Measurements from ENCODE around the gene LRP6.

DNA sequence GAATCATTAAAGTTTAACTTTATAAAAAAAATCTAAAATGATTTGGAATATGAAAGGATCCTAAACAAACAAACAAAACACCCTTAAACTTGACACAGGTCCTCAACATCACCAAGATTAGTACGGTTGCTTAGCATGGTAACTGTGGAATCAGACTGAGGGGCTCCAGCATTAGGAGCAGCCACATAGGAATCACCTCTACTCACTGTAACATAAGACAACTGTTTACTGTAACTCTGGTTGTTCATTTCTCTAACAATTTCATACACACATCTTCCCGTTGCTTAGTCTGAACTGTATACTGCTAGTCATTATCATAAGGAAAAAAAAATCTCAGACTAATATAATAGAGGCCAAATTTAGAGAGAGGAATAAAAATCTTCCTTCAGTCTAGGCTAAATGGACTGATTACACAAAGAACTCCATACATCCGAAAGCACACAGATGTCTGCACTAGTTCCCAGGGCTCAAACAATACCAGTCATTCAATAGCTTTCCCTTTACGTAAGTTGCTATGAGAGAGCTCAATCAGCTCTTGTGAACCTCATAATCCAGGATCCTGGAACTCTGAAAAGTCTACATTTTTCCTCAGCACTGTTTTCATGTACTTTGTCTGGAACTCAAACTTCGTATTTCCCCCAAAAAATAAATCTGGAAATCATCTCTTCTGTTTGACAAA, 26.0 kb downstream of the LRP6 start:
- TF ChIP-seq CTCF (IDR thresholded peaks at IDR 0.05): no peak
- no peak for TF ChIP-seq POLR2A (IDR thresholded peaks at IDR 0.05)
